ENCODE measurements around the gene NAA40. TPM values are rescaled to one million over a fixed set of nuclear protein-coding genes. Genes with fewer than 3 reads are reported as not detected.

NAA40 gene
- total RNA-seq, 4 donors from 2014 or later = 3.0 to 10.2 (median 6.1) TPM

DNA sequence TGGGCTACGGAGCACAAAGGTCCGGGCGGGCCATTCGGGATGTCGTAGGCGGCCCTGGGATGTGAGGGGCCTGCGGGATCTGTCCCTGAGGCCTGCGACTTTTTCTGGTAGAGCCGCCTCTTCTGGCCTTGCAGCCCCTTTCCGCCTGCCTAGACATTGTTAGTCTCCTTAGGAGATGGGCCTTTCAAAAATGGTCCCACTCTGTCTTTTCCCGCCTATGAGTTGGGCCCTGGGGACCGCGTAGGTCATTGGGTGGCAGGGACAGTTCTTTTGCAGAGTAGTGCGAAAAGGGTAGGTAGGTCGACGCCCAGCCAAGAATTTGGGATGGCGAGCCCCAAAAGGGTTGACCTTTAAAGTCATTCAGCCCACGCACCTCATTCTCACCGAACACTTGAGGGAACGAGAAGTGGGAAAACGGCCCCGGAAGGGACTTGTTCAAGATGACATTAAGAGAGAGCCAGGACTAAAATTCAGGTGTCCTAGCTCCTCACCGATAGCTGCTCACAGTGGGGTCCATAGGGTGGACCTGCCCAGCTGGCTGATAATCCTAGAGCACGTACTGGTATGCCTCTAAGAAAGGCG lies 48.2 kb downstream of the NAA40 start:
- TF ChIP-seq POLR2A (IDR thresholded peaks at IDR 0.05) = no peak
- TF ChIP-seq, protein P1, sequence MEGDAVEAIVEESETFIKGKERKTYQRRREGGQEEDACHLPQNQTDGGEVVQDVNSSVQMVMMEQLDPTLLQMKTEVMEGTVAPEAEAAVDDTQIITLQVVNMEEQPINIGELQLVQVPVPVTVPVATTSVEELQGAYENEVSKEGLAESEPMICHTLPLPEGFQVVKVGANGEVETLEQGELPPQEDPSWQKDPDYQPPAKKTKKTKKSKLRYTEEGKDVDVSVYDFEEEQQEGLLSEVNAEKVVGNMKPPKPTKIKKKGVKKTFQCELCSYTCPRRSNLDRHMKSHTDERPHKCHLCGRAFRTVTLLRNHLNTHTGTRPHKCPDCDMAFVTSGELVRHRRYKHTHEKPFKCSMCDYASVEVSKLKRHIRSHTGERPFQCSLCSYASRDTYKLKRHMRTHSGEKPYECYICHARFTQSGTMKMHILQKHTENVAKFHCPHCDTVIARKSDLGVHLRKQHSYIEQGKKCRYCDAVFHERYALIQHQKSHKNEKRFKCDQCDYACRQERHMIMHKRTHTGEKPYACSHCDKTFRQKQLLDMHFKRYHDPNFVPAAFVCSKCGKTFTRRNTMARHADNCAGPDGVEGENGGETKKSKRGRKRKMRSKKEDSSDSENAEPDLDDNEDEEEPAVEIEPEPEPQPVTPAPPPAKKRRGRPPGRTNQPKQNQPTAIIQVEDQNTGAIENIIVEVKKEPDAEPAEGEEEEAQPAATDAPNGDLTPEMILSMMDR (IDR thresholded peaks at IDR 0.05) = no peak
- intact Hi-C loops (cut with DNase I; ENCODE audit: low total_unique reads) = no loop called here
- WGBS, 2 donors = 38 to 41% methylated on average over 18 to 24 of the region's 25 CpGs
- no peak for DNase-seq (ENCODE audit: low spot score in 2 of 2)
- H3K4me3 ChIP-seq (ENCODE audit: low read depth, poor library complexity, severe bottlenecking) = peak overlapping the region; percentile 91

DNA sequence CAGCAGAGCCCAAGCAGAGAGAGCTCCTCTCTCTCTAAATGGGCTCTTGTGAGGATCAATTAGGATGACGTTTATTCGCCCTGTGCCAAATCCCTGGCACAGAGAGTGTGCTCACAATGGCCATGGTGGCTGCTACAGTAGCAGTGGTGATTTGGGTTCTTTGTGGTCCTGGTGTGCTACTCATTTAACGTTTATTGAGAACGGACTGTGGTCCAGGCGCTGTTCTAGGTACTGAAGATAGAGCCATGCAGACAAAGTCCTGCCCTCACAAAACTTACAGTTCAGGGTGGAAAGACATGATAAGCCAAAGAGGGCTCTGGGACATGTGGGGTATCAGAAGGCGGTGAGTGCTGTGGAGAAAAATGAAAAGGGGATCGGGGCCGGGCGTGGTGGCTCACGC lies 52.8 kb downstream of the NAA40 start:
- intact Hi-C loops (cut with DNase I; ENCODE audit: low total_unique reads) = no loop called here
- 84 to 85% methylated on average over 10 of the region's 10 CpGs for WGBS, 2 donors
- TF ChIP-seq POLR2A (IDR thresholded peaks at IDR 0.05) = no peak
- TF ChIP-seq, protein P1 (IDR thresholded peaks at IDR 0.05) = no peak
- H3K4me3 ChIP-seq (ENCODE audit: low read depth, poor library complexity, severe bottlenecking) = no peak overlapping the region
- DNase-seq (ENCODE audit: low spot score in 2 of 2) = no peak

DNA sequence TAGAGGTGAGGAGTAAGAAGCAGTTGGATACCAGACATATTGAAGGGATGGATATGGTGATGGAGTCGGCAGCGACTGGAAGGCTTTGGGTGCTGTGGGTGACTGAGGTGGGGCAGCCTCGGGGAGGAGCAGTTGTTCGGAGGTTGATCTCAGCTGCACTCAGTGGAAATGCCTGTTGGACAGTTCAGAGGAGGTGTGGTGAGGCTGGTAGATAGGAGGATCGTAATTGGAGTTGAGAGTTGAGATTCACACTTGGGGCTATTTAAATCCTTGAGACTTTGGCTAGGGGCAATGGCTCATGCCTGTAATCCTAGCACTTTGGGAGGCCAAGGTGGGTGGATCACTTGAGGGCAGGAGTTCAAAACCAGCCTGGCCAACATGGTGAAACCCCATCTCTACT lies 54.3 kb downstream of the NAA40 start:
- no peak overlapping the region for H3K4me3 ChIP-seq (ENCODE audit: low read depth, poor library complexity, severe bottlenecking)
- intact Hi-C loops (cut with DNase I; ENCODE audit: low total_unique reads) = no loop called here
- TF ChIP-seq POLR2A (IDR thresholded peaks at IDR 0.05) = no peak
- TF ChIP-seq, protein P1 (IDR thresholded peaks at IDR 0.05) = no peak
- DNase-seq (ENCODE audit: low spot score in 2 of 2) = no peak
- 73 to 89% methylated on average over 5 of the region's 5 CpGs for WGBS, 2 donors

DNA sequence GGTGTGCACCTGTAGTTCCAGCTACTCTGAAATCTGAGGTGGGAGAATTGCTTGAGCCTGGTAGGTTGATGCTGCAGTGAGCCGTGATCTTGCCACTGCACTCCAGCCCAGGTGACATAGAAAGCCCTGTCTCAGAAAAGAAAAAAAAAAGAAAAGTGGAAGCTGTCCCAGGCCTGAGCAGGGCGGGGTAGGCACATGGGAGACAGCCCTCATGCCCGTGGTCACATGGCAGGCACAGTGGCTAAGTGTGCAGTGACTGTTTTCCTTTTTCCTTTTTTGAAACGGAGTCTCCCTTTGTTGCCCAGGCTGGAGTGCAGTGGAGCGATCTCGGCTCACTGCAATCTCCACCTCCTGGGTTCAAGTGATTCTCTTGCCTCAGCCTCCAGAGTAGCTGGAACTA lies 55.2 kb downstream of the NAA40 start:
- DNase-seq (ENCODE audit: low spot score in 2 of 2) = no peak
- intact Hi-C loops (cut with DNase I; ENCODE audit: low total_unique reads) = no loop called here
- TF ChIP-seq, protein P1 (IDR thresholded peaks at IDR 0.05) = no peak
- no peak for TF ChIP-seq POLR2A (IDR thresholded peaks at IDR 0.05)
- 42 to 54% methylated on average over 6 of the region's 6 CpGs for WGBS, 2 donors
- no peak overlapping the region for H3K4me3 ChIP-seq (ENCODE audit: low read depth, poor library complexity, severe bottlenecking)

DNA sequence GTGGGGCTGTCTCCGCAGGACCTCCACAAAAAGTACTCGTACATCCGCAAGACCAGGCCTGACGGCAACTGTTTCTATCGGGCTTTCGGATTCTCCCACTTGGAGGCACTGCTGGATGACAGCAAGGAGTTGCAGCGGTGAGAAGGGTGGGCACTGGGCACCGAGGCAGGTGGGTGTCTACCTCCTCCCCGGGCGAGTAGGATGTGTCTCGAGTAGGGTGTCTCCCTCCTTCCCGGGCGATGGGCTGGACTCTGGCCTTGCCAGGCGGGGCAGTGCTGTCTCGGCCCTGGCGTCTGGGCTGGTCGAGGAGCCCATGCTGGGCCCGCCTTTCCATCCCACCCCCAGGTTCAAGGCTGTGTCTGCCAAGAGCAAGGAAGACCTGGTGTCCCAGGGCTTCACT lies 57.7 kb downstream of the NAA40 start:
- no peak overlapping the region for H3K4me3 ChIP-seq (ENCODE audit: low read depth, poor library complexity, severe bottlenecking)
- DNase-seq (ENCODE audit: low spot score in 2 of 2) = no peak
- intact Hi-C loops (cut with DNase I; ENCODE audit: low total_unique reads) = no loop called here
- no peak for TF ChIP-seq POLR2A (IDR thresholded peaks at IDR 0.05)
- TF ChIP-seq, protein P1 (IDR thresholded peaks at IDR 0.05) = no peak
- WGBS, 2 donors = 84 to 89% methylated on average over 13 to 18 of the region's 18 CpGs

DNA sequence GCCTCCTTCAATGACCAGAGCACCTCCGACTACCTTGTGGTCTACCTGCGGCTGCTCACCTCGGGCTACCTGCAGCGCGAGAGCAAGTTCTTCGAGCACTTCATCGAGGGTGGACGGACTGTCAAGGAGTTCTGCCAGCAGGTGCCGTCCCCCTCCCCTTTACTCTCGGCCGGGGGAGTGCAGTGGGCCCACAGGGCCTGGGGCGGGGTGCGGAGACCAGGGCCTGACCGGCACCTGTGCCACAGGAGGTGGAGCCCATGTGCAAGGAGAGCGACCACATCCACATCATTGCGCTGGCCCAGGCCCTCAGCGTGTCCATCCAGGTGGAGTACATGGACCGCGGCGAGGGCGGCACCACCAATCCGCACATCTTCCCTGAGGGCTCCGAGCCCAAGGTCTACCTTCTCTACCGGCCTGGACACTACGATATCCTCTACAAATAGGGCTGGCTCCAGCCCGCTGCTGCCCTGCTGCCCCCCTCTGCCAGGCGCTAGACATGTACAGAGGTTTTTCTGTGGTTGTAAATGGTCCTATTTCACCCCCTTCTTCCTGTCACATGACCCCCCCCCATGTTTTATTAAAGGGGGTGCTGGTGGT lies 58.4 kb downstream of the NAA40 start:
- no peak overlapping the region for H3K4me3 ChIP-seq (ENCODE audit: low read depth, poor library complexity, severe bottlenecking)
- TF ChIP-seq POLR2A (IDR thresholded peaks at IDR 0.05) = no peak
- TF ChIP-seq, protein P1 (IDR thresholded peaks at IDR 0.05) = no peak
- no peak for DNase-seq (ENCODE audit: low spot score in 2 of 2)
- intact Hi-C loops (cut with DNase I; ENCODE audit: low total_unique reads) = no loop called here
- WGBS, 2 donors = 92 to 95% methylated on average over 13 to 22 of the region's 27 CpGs
